ENCODE data around the gene WDR86. TPM values are rescaled to one million over a fixed set of nuclear protein-coding genes. Genes with fewer than 3 reads are reported as not detected.

The WDR86 gene
- total RNA-seq, 1 experiment from 2014 or later = 24.4 TPM

- TF ChIP-seq ZNF232 (CRISPR knock-in tag; IDR thresholded peaks at IDR 0.05) = no peak
- TF ChIP-seq USF2 (CRISPR knock-in tag; IDR thresholded peaks at IDR 0.05) = no peak
- no peak for TF ChIP-seq OVOL2 (CRISPR knock-in tag; IDR thresholded peaks at IDR 0.05; ENCODE audit: borderline replicate concordance)
- no peak for TF ChIP-seq ZNF263 (CRISPR knock-in tag; IDR thresholded peaks at IDR 0.05; ENCODE audit: low read depth)
- TF ChIP-seq E2F4 (CRISPR knock-in tag; IDR thresholded peaks at IDR 0.05; ENCODE audit: borderline replicate concordance, low read depth) = no peak
- TF ChIP-seq AR (CRISPR knock-in tag; IDR thresholded peaks at IDR 0.05) = no peak
- TF ChIP-seq ESRRA (CRISPR knock-in tag; IDR thresholded peaks at IDR 0.05; ENCODE audit: borderline replicate concordance) = no peak
- no peak for TF ChIP-seq MAX (CRISPR knock-in tag; IDR thresholded peaks at IDR 0.05)
- TF ChIP-seq AFF4 (CRISPR knock-in tag; IDR thresholded peaks at IDR 0.05; ENCODE audit: borderline replicate concordance) = no peak
- no peak for TF ChIP-seq CTCF (IDR thresholded peaks at IDR 0.05)
- no peak for TF ChIP-seq GRHL2 (CRISPR knock-in tag; IDR thresholded peaks at IDR 0.05; ENCODE audit: insufficient replicate concordance, severe bottlenecking)
- TF ChIP-seq GTF2I (CRISPR knock-in tag; conservative IDR thresholded peaks at IDR 0.05) = no peak
- no peak for TF ChIP-seq ZNF416 (CRISPR knock-in tag; IDR thresholded peaks at IDR 0.05)
- TF ChIP-seq MYBL2 (CRISPR knock-in tag; IDR thresholded peaks at IDR 0.05) = no peak
- no peak for TF ChIP-seq ATF1 (CRISPR knock-in tag; IDR thresholded peaks at IDR 0.05)
- no peak for TF ChIP-seq NFATC4 (CRISPR knock-in tag; IDR thresholded peaks at IDR 0.05)
- no peak for TF ChIP-seq NR2C2 (CRISPR knock-in tag; IDR thresholded peaks at IDR 0.05)
- TF ChIP-seq FOXP1 (CRISPR knock-in tag; IDR thresholded peaks at IDR 0.05; ENCODE audit: borderline replicate concordance) = no peak
- TF ChIP-seq ZNF219 (CRISPR knock-in tag; IDR thresholded peaks at IDR 0.05; ENCODE audit: borderline replicate concordance) = no peak
- no peak for TF ChIP-seq PREB (CRISPR knock-in tag; IDR thresholded peaks at IDR 0.05; ENCODE audit: borderline replicate concordance)
- DNase-seq (ENCODE audit: low spot score) (no peak), ATAC-seq (no peak)
- POLR2A ChIA-PET = no interaction called here
- peaks cover 3% of the 10 kb centered on the region; the same call in 1 of the 2 replicates for H3K4me1 Mint-ChIP-seq
- 0 out of 2 replicates have a peak, but pooled peaks cover 3% of the 10 kb centered on the region for H3K9me3 Mint-ChIP-seq
- H3K36me3 Mint-ChIP-seq = no peaks in the 10 kb centered on the region
- H3K27ac Mint-ChIP-seq = no peak overlapping the region
- H3K4me3 Mint-ChIP-seq = no peak overlapping the region
- peaks cover 14% of the 10 kb centered on the region for H3K27me3 Mint-ChIP-seq (ENCODE audit: low read depth)
- CTCF ChIA-PET = interaction anchor here (1.6 to 2.3 kb wide), 4 partner anchors 24 to 96 kb away, joined by 4 to 35 read pairs (median 12); no protein-coding TSS in a partner anchor
Observed at GRCh38 chr7:151339651-151340382, 70.0 kb downstream of the WDR86 start.
